Lung (tissue), 12 donors: ENCODE results near the gene ARHGEF17. TPM values are rescaled to one million over a fixed set of nuclear protein-coding genes. Genes with fewer than 3 reads are reported as not detected.

ENCODE experiments used
- ATAC-seq: fragments of 200-7000 bp; cut with Tn5 transposase; one replicate; pipeline ENCODE4 v1.9.1; 2020; ENCODE audit warnings: moderate number of reproducible peaks; ENCODE audit not compliant: insufficient read depth, low FRiP score
- DNase-seq, 3 donors: peaks; one replicate each; pipeline ENCODE4 v3.0.0-alpha.2; 2013 to 2017
- H3K27ac ChIP-seq, 2 donors: one replicate each; pipeline ENCODE4 v1.5.1; 2013; ENCODE audit warnings: mild to moderate bottlenecking in 2 of 2, moderate library complexity in 2 of 2, control low read depth in 1 of 2, inconsistent platforms in 1 of 2, low read depth in 1 of 2, low read length in 1 of 2
- H3K27me3 ChIP-seq, 3 donors: one replicate each; pipeline ENCODE4 v1.5.1; 2013; ENCODE audit warnings: low read length in 2 of 3; ENCODE audit not compliant: control insufficient read depth in 3 of 3, insufficient read depth in 3 of 3
- H3K36me3 ChIP-seq, 4 donors: one replicate each; pipeline ENCODE4 v1.5.1; 2013; ENCODE audit warnings: low read length in 4 of 4, mild to moderate bottlenecking in 1 of 4, moderate library complexity in 1 of 4; ENCODE audit not compliant: control insufficient read depth in 4 of 4, insufficient read depth in 4 of 4
- H3K4me1 ChIP-seq, 5 donors: one replicate each; pipeline ENCODE4 v1.5.1; 2013; ENCODE audit warnings: low read length in 5 of 5, mild to moderate bottlenecking in 2 of 5, moderate library complexity in 1 of 5; ENCODE audit not compliant: control insufficient read depth in 5 of 5, insufficient read depth in 5 of 5
- H3K4me3 ChIP-seq: one replicate; pipeline ENCODE4 v1.5.1; 2013; ENCODE audit warnings: mild to moderate bottlenecking, control low read depth, moderate library complexity
- H3K9ac ChIP-seq, 2 donors: one replicate each; pipeline ENCODE4 v1.5.1; 2013; ENCODE audit warnings: low read length in 2 of 2, control low read depth in 1 of 2; ENCODE audit not compliant: insufficient read depth in 1 of 2
- H3K9me3 ChIP-seq, 4 donors: one replicate each; pipeline ENCODE4 v1.5.1; 2013; ENCODE audit warnings: low read length in 3 of 4, mild to moderate bottlenecking in 1 of 4, moderate library complexity in 1 of 4; ENCODE audit not compliant: control insufficient read depth in 4 of 4, insufficient read depth in 3 of 4
- CTCF ChIP-seq: IDR thresholded peaks from 2 replicates; pipeline ENCODE4 v1.5.1; 2012; ENCODE audit warnings: mild to moderate bottlenecking; ENCODE audit errors: control extremely low read depth, extremely low read depth
- WGBS, 2 donors: extraction: QIAGEN DNeasy Blood & Tissue Kit; methylation state at CpG; one replicate each; pipeline ENCODE4 v1.1.7; 2013; 5-methylcytosine and 5-hydroxymethylcytosine counted together
- polyA plus RNA-seq, 2 donors: library from polyadenylated mRNA; stranded (reverse); fragments of 200-250 nt; gene quantifications; one replicate each; pipeline ENCODE4 v1.2.1, GENCODE V29; 2013
- total RNA-seq, 2 donors: library from RNA; depleted of rRNA in 1 of 2; stranded (reverse); fragments of >200 nt in 1 of 2; gene quantifications; one replicate each; pipeline ENCODE4 v1.2.1, GENCODE V29; 2014 to 2021
- donor health status: control.
- donor health status: control.
- donor health status: Bipolar disorder and iron deficiency.
- donor health status: healthy.
- donor health status: DM: yes; HTN: yes; CAD: no.

The ARHGEF17 gene
- total and polyA plus RNA-seq, 4 donors: 27.9 to 74.6 (median 53.5) TPM

- DNase-seq (no peak), ATAC-seq (no peak)
- H3K9ac ChIP-seq: no peak overlapping the region
Measured at GRCh38 chr11:73265853-73266645, 42.0 kb upstream of the ARHGEF17 start.

GRCh38 chr11:73266646-73267020, 41.4 kb upstream of the ARHGEF17 start:
- DNase-seq (no peak), ATAC-seq (no peak)
- TF ChIP-seq CTCF: no peak
- H3K9ac ChIP-seq: no peak overlapping the region
- no peak overlapping the region for H3K27ac ChIP-seq
- H3K27me3 ChIP-seq: peaks cover 0 to 6% (median 5%) of the 10 kb centered on the region in 3 donors
- H3K4me1 ChIP-seq: peaks cover 0 to 17% (median 0%) of the 10 kb centered on the region in 5 donors
- H3K9me3 ChIP-seq: no peaks in the 10 kb centered on the region
- WGBS, 2 donors: 84 to 87% methylated on average over 4 of the region's 4 CpGs
- H3K4me3 ChIP-seq: no peak overlapping the region
- H3K36me3 ChIP-seq: no peaks in the 10 kb centered on the region

More at GRCh38 chr11:73265853-73266645, 42.0 kb upstream of the ARHGEF17 start:
- TF ChIP-seq CTCF: no peak
- Histone ChIP-seq H3K36me3 (no peaks in the 10 kb centered on the region), H3K4me3 (no peak overlapping the region), H3K27me3 (peaks cover 0 to 6% (median 5%) of the 10 kb centered on the region in 3 donors), H3K27ac (no peak overlapping the region), H3K9me3 (no peaks in the 10 kb centered on the region), H3K4me1 (peaks cover 0 to 17% (median 0%) of the 10 kb centered on the region in 5 donors)
- WGBS, 2 donors: 84 to 87% methylated on average over 3 of the region's 3 CpGs

- ATAC-seq (no peak), DNase-seq (no peak)
- Histone ChIP-seq H3K36me3 (no peaks in the 10 kb centered on the region), H3K4me1 (peaks cover 0 to 17% (median 0%) of the 10 kb centered on the region in 5 donors), H3K27ac (no peak overlapping the region), H3K27me3 (peaks cover 0 to 6% (median 3%) of the 10 kb centered on the region in 3 donors), H3K9ac (no peak overlapping the region), H3K9me3 (no peaks in the 10 kb centered on the region), H3K4me3 (no peak overlapping the region)
- TF ChIP-seq CTCF: no peak
- 80 to 88% methylated on average over 3 of the region's 3 CpGs for WGBS, 2 donors
Measured at GRCh38 chr11:73267122-73267846, 40.8 kb upstream of the ARHGEF17 start.
